Adrenal gland (tissue), 5 donors: ENCODE results near the gene CNNM2.

ENCODE experiments used
- POLR2A ChIP-seq, 2 donors: fragments of 450-650 bp; IDR thresholded peaks; one replicate each; pipeline ENCODE4 v1.6.1; 2017; ENCODE audit warnings: antibody characterized with exemption in 2 of 2, mild to moderate bottlenecking in 2 of 2, moderate library complexity in 1 of 2
- TF ChIP-seq, protein P1 (sequence below), 6 experiments: fragments of 450-650 bp in 4 of 6; fragments of 200-600 bp in 2 of 6; sonication (generic) in 1 of 6; IDR thresholded peaks; 1 replicate in 5 of 6; 2 replicates in 1 of 6; pipeline versions ENCODE4 v1.5.1 to v1.8.0; 2016 to 2021; ENCODE audit warnings: antibody characterized with exemption in 6 of 6, mild to moderate bottlenecking in 2 of 6, moderate library complexity in 1 of 6
- donor health status: DM: no; HTN: no; CAD: no.

GRCh38 chr10:103021150-103021899, 103.2 kb downstream of the CNNM2 start:
- TF ChIP-seq, protein P1, sequence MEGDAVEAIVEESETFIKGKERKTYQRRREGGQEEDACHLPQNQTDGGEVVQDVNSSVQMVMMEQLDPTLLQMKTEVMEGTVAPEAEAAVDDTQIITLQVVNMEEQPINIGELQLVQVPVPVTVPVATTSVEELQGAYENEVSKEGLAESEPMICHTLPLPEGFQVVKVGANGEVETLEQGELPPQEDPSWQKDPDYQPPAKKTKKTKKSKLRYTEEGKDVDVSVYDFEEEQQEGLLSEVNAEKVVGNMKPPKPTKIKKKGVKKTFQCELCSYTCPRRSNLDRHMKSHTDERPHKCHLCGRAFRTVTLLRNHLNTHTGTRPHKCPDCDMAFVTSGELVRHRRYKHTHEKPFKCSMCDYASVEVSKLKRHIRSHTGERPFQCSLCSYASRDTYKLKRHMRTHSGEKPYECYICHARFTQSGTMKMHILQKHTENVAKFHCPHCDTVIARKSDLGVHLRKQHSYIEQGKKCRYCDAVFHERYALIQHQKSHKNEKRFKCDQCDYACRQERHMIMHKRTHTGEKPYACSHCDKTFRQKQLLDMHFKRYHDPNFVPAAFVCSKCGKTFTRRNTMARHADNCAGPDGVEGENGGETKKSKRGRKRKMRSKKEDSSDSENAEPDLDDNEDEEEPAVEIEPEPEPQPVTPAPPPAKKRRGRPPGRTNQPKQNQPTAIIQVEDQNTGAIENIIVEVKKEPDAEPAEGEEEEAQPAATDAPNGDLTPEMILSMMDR (IDR thresholded peaks at IDR 0.05) = no peak
- TF ChIP-seq POLR2A (IDR thresholded peaks at IDR 0.05) = no peak
